ENCODE measurements around the gene GRK5.
A peak's percentile ranks its signal among the peaks of the same experiment; 100 is the strongest.
"Not testable (repeated sequence)": the region's sequence is repeated elsewhere in the genome, so short reads cannot be mapped to it uniquely, and the experiment has no call there.

Gene GRK5

DNA sequence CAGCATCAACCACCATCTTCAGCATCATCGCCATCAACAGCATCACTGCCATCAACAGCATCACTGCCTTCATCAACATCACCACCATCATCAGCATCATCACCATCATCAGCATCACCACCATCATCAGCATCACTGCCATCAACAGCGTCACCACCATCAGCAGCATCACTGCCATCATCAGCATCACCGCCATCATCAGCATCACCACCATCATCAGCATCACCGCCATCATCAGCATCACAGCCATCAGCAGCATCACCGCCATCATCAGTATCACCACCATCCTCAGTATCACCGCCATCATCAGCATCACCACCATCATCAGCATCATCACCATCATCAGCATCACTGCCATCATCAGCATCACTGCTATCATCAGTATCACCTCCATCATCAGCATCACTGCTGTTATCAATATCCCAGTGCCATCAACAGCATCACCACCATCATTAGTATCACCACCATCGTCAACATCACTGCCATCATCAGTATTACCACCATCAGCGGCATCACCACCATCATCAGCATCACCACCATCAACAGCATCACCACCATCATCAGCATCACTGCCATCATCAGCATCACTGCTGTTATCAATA, 220.0 kb downstream of the GRK5 start:
- DNase-seq: no peak

GRCh38 chr10:119428789-119429188, 221.4 kb downstream of the GRK5 start:
- DNase-seq: no peak

- DNase-seq: no peak
These were observed 222.4 kb downstream of the GRK5 start for GRCh38 chr10:119429771-119430170.

DNA sequence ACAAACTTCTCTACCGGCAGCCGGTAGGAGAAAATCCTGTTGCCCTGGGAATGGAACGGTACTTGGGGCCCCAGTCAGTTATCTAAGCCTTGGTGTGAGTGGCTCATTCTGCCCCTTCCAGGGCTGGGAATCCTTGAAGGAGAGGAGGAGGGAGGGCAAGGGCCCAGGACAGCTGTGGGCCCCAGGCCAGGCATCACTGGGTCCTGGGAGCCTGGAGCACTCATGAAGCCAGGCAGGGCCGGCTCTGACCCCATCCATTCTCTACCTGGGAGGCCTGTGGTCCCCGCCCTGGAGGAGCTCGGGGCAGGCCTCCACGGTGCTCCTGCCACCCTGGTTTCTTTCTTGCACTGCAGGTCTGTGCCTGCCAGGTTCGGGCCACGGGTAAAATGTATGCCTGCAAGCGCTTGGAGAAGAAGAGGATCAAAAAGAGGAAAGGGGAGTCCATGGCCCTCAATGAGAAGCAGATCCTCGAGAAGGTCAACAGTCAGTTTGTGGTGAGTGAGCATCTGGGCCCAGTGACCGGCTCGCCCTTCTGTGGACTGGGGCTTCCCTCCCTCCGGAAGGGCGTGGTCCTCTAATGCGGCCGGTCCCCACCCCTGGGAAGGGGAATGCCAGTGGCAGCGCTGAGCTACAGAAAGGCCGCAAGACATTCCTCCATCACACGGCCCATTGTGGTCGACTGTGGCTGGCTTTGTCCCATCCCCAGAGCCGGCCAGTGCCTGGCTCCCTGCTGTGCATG, 223.8 kb downstream of the GRK5 start:
- DNase-seq: no peak

- no peak for DNase-seq
These were observed 224.4 kb downstream of the GRK5 start for GRCh38 chr10:119431773-119432135.

GRCh38 chr10:119434942-119435341, 227.6 kb downstream of the GRK5 start:
- DNase-seq: not testable (repeated sequence)

GRCh38 chr10:119438717-119439116, 231.3 kb downstream of the GRK5 start:
- no peak for DNase-seq

DNA sequence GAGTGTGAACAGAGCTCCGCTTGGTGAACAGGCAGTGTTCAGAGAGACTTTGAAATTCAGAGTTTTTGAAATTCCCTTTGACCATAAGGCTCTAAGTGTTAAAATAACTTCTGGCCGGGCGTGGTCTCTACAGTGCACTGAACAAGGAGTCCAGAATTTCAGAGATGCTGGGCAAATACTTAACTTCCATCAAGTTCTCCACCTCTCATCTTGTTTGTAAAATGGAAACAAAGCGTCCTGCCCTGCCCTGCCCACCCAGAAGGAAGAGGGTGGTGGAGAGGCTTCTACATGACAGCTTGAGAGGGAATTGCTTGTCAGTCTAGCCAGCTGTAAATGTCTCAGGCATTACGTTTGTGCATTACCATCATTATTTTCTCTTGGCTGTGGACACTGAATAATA, 232.6 kb downstream of the GRK5 start:
- DNase-seq: no peak

DNA sequence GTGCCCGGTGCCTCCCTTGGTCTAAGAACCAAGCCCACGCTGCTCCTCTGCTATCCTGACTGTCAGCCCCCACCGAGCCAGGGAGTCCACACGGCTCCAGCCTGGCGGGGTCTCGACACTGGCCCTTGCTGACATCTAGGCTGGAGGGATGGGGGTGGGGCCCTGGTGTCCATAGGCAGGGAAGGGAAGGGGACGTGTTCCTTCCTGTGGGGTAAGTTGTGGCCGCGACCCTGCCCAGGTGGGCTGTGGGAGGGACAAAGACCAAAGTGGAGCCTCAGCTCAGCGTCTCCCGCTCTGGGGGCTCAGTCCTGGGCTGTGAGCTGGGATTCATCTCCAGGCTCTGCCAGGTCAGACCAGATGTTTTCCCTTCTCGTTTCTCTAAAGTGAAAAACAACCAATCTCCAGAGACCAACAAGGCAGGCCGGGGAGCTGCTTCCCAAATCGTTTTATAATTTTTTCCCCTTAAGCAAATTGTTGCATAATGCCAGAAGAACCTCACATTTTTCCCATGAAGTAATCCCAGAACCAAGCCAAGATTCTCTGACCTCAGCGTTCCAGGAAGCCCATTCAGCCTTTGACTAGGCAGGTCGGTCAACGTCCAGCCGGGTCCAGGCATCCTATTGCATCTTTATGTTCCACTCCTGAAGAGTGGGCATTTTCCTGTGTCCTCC, 233.9 kb downstream of the GRK5 start:
- DNase-seq: no peak

- no peak for DNase-seq
These were observed 234.8 kb downstream of the GRK5 start for GRCh38 chr10:119441921-119442757.

- DNase-seq: no peak
These were observed 235.3 kb downstream of the GRK5 start for GRCh38 chr10:119442758-119443060.

DNA sequence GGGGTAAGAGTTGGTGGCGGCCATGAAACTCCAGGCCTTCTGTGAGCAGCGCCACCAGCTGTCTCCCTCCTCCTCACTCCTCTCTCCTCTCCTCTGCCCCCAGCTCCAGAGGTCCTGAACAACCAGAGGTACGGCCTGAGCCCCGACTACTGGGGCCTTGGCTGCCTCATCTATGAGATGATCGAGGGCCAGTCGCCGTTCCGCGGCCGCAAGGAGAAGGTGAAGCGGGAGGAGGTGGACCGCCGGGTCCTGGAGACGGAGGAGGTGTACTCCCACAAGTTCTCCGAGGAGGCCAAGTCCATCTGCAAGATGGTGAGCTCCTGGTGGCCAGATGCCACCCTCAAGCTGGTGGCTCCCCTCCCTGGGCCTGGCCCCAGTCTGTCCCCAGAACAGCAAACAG, 236.1 kb downstream of the GRK5 start:
- no peak for DNase-seq

DNA sequence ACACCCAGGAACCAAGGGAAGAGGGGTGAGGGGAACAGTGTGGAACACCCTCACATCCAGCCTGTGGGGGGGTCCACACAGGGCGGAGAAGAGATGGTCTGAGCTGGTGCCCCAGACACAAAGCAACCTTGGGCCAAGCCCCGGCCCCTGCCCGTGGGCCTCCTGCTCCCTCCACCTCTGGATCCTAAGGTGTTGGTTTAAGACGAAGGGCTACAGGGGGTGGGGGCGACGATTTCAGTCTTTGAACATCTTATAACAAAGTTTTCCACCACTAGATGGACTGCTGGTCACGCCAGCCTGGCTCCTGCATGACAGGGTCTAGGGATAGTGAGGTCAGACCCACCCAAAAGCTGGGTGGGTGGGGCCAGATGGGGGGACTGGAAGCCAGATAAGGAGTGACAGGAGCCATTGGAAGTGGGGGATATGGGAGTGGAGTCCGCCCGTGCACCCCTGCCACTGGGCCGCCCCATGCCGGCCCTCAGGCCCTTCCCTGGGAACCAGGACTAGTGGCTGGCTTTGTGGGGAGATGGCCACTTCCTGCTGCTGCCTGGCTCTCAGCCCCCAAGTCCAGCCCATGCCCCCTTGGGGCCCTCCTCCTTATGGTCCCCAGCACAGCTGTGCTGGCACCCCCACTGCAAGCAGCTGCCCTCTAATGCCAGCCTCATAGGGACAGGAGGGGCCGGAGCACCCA, 236.7 kb downstream of the GRK5 start:
- DNase-seq: no peak

DNA sequence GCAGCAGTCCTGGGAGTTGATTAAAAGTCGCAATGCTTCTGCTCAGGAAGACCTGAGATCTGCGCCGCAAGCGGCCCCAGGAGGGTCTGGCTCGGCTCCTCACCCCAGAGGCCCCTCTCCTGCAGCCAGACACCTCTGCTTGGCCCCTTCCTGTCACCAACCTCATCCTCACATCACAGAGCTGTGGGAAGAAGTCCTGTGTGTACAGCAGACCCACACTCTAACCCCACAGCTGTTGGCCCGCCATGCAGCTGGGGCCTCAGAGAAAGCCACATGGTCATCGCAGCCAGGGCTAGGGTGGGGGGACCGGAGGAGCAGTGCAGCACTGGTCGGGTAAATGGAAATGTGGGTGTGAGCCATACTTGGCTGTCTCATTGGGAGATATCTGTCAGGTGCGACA, 237.5 kb downstream of the GRK5 start:
- DNase-seq: no peak

DNA sequence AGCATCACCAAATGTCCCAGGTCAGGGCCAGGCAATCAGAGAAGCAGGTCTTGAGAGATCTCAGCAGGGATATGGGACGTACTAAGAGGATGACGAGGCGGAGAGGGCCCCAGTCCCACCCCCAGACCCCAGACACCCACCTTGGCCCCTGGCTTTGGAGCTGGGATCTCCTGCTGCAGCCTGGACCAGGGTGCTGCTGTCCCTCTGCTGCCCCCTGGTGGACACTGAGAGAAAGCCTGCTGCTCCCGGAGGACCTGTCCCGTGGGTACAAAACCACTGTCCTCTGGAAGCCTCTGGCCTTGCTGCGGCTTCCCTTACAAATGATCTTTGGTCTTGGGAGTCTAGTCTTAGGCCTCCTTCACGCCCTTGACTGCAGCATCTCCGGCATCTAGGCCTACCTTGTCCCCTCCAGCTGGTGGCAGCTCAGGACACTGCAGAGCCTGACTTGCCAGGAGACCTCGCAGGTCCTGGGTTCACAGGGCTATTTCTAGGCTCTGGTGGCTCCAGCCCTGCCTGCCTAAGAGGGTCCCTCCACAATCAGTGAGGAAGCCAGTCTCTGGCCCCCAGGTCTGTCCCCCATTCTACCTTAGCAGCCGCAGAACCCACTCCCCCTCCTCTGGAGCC, 238.1 kb downstream of the GRK5 start:
- DNase-seq: peak; percentile 59

- no peak for DNase-seq
These were observed 238.6 kb downstream of the GRK5 start for GRCh38 chr10:119445935-119446317.

DNA sequence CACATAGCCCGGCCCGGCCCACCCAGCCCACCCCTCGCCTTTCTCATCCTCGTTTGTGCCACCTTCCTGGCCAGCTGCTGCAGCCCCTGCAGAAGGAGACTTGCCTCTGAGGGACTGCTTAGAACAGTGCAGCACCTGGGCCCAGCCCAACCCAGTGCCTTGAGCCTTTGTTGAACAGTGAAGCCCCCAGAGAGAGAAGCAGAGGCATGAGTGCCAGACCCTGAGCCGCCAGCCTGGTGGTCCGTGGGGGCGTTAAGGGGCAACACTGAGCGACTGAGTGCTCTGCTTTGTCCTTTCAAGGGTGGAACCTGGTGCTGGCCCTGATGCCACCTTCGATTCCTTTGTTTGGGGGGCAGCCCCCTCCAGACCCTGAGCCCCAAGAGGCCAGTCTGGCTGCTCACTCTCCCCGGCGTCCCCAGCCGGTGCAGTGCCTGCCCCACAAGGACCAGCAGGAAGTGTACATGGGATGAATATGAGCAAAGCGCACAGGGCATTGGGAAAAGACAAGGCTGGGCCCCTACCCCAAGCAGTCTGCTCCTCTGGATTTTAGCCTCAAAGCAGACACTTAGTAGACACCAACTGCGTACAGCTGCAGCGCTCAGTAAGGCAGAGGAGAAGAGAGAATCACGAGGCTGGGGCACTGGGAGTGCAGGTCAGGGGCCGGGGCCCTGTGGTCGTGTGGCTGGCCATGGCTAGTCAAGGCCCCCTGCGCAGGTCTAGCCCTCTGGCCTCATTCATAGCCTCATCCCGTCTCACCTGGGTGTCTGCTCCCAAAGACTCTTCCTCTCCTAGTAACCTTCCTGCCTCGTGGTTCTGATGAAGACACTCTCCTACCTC, 239.3 kb downstream of the GRK5 start:
- no peak for DNase-seq

DNA sequence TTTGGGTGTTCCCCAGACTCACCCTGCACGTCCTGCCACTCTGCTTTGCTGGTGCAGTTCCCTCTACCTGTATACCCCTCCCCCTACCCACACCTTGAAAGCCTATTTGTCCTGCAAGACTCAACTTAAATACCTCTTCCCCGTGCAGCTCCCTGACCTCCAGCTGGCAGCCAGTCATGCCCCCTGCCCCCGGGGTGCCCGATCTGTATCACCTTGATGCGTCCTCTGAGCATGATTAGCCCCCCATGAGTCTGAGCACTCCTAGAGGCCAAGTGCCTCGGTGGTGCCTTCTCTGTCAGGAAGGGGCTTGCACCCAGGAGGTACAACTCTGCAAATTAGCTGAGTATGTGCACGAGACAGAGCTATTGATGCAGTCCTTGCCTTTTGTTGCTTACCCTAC, 240.1 kb downstream of the GRK5 start:
- DNase-seq: no peak

DNA sequence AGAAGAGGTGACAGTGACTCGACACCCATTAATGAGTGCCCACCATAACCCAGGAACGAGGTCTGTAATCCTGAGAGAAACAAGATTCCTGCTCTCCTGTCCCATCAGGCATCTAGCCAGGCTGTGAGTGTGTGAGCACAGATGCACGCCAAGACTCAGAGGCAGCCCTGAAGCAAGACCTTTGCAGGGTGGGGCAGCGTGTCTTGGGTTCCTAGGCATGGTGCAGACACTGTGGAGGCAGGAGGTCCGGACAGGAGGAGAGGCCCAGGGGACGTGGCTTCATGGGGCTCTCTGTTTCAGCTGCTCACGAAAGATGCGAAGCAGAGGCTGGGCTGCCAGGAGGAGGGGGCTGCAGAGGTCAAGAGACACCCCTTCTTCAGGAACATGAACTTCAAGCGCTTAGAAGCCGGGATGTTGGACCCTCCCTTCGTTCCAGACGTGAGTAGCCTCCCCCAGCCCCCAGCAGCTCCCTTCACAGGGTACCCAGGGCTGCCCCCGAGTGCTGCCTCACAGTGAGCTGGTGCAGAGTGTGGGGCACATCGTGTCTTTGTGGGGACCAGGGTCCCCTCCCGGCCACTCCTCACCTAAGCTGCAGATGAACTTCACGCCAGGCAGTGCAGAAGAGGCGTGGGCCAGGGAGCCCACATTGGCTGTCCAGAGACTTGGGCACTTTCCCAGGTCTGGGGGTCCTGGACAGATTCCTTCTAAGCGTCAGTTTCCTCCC, 240.6 kb downstream of the GRK5 start:
- no peak for DNase-seq

GRCh38 chr10:119448628-119449584, 241.5 kb downstream of the GRK5 start:
- DNase-seq: no peak
